Measurements from ENCODE around the gene SLC38A3.
"Not testable (repeated sequence)": the region's sequence is repeated elsewhere in the genome, so short reads cannot be mapped to it uniquely, and the experiment has no call there.

The SLC38A3 gene

DNA sequence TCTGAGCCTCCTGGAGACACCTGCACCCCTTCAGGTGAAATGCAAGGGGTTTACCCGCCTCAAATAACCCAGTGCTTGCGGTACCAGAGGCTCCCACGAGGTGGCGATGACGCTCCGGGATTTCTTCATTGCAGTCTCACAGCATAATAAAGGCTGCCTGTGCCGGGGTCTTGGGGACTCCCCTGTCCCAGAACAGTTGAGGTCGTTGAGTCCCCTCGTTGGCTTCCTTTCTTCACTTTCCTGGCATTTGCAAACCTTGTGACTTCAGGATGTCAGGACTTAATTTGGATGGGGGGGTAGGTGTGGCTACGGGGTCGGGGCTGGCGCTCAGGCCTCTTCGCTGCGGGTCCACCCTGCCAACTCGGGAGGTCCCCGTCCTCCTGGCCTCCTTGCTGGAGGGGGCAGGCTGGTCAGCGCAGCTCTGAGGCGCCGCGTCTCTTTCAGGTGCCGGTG is 12.4 kb upstream of the SLC38A3 start:
- DNase-seq = peak; percentile 87

DNA sequence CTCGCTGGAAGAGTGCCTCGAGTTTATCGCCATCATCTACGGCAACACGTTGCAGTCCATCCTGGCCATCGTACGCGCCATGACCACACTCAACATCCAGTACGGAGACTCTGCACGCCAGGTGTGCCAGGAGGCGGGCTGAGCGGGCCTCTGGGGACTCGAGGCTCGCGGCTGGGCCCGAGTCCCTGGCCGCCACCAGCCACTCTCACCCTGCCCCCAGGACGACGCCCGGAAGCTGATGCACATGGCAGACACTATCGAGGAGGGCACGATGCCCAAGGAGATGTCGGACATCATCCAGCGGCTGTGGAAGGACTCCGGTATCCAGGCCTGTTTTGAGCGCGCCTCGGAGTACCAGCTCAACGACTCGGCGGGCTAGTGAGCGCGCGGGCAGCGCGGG is 11.8 kb upstream of the SLC38A3 start:
- DNase-seq = no peak

DNA sequence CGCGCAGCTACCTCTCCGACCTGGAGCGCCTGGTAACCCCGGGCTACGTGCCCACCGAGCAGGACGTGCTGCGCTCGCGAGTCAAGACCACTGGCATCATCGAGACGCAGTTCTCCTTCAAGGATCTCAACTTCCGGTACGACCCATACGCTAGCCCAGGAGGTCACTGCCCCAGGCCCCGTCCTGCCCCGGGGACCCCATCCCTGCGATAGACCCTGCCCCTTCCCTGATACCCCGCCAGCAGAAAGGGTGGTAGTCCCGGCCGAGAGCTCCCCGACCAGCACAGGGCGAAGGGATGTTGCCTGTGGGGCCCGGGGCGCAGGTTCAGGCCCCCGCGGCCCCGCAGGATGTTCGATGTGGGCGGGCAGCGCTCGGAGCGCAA is 11.3 kb upstream of the SLC38A3 start:
- DNase-seq = no peak

DNA sequence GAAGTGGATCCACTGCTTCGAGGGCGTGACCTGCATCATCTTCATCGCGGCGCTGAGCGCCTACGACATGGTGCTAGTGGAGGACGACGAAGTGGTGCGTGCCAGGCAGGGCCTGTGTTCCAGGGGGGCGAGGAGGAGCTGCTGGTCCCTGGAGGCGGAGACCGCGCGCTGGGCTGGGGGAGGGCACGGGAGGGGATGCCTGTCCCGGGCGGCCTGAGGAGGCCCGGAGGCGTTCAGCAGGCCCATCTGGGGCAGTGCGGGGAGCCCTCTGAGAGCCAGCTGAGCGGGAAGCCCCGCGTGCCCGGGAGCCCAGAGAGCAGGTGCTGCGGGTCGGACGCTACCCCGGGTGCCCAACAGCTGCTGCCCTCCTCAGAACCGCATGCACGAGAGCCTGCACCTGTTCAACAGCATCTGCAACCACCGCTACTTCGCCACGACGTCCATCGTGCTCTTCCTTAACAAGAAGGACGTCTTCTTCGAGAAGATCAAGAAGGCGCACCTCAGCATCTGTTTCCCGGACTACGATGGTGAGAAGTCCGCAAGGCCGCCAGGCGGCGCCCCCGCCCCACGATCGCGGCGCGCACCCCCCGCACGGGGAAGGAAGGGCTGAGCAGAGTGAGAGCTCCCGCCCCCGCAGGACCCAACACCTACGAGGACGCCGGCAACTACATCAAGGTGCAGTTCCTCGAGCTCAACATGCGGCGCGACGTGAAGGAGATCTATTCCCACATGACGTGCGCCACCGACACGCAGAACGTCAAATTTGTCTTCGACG is 10.8 kb upstream of the SLC38A3 start:
- peak; percentile 86 for DNase-seq

DNA sequence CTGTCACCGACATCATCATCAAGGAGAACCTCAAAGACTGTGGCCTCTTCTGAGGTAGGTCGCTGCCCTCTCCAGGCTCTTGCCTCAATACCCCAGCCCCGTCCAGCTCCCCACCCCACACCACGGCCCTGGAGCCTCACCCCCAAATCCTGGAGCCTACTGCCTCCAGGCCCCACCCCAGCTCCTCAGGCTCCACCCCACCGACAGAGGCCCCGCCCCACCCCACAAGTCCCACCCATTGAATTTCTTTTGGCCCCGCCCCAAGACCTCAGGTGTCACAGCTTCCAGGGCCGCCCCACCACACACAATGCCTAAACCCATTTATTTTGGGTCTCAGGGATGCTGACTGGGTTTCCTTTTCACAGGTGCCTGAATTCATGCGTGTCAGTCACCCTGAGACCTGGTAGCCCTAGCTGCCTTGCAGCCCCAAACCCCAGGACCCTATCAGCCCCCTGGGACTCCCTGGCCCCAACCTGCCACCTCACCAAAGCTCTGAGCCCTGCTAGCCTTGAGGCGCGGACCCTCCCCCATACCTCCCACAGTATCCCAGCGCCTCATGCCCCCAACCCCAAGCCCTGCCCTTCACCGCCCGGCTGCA is 10.1 kb upstream of the SLC38A3 start:
- no peak for DNase-seq

DNA sequence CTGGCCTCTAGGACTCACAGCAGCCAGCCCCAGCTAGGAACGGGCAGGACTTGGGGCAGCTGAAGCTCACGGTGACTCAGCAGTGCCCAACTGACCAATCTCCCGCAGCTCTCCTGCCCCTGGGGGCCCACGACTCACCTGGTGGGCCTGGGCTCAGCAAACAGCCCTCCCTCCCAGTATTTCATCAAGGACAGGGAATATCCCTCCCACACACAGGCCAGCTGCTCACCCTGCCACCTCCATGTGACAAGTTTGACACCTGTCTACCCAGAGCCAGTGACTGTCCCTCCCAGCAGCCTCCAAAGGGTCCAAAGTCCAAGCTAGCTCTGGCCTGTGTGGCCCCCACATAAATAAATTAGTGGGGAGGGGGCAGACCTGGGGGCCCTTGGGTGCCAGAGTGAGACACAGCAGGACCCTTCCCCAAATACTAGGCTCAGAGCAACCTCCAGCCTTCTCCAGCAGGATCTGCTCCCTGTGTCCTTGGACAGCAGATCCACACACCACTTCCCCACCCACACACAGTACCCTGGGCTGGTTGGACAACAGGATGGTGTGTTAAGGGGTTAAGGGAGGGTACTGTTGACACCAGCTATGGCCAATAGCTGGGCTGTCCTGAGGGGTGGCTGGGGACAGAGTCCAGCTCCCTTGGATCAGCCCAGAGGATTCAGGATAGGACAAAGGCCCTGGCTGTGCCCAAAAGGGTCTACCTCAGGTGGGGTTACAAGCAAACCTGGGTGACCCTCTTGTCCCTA is 9.4 kb upstream of the SLC38A3 start:
- no peak for DNase-seq

GRCh38 chr3:50196253-50196801 is 8.7 kb upstream of the SLC38A3 start:
- DNase-seq = no peak

- DNase-seq = no peak
Measured at GRCh38 chr3:50201573-50202315, 3.3 kb upstream of the SLC38A3 start.

DNA sequence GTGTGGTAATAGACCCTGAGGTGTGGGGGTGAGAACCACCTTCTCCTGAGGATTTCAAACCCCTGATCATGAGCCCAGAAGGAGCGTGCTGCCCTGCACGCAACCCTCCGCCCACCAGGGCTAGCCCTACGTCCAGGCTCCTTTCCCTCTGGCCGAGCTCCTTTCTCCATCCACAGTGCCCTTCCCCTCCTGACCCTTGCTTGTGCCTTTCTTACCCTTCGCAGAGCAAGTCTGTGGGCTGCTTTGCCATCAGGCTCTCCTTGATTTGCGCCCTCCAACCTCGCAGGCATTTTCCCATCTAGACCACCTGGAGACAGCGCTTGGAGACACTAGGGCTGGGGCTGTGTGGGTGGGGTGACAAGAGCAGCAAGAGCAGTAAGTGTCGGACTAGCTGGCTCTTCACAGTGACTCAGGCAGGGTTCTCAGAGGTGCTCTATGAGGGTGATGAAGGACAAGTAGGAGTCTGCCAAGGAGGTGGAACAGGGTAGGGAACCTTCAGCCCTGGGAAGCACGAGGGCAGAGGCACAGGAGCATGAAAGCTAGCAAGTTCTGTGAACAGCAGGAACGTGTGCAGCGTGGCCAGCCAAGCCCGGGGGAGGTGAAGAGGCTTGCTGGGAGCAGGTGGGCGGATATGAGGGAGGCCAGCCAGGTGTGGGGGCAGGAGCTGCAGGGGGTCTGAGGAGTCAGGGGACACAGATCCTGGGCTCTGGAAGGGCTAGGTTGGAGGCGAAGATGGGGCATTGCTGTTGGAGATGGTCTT is 2.5 kb upstream of the SLC38A3 start:
- DNase-seq = no peak

GRCh38 chr3:50203113-50203808 is 1.8 kb upstream of the SLC38A3 start:
- no peak for DNase-seq

DNA sequence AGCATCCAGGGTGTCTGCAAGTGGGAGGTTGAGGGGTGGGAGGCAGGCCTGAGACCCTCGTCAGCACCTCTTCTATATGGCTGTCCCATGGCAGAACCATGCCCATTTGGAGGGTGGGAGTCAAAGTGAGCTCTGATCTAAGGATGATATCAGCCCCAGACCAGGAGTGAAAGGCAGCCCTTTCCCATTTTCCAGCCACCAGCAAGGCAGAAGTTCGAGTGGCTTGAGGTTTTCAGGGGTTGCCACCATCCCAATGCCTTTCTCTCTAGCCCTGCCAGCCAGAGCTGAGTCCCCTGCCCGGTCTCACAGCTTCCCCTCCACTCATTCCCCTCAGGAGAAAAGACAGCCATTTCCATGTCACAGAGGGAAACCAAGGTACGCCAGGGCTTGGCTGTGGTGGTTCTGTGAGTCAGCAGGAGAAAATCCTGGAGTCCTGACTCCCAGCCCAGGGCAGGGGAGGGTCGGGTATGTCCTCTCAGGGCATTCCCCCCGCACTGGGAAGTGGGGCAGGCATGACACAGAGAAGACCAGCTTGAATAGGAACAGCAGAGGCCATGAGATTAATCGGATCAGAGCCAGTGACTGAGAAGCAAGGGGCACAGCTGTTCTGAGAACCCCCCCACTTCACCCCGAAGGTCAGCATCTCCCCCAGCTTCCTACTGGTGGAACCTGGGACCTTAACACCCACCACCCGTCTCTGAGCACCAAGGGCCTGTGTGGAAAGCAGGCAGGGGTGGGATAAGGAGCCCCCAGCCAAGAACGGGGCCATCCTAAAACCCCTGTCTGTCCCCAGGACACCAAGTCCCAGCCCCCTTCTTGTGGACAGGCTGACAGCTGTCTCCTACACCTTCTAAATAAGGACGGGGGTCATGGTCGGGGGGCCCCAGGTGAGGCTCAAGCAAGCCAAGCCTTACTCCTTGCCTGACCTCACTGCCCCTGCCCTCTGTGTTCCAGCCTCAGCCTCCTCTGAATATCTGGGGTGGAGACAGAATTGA is 965 bp upstream of the SLC38A3 start:
- no peak for DNase-seq

- peak; percentile 63 for DNase-seq
Measured at GRCh38 chr3:50205413-50206276, 574 bp downstream of the SLC38A3 start.

GRCh38 chr3:50207359-50208042 is 2.4 kb downstream of the SLC38A3 start:
- no peak for DNase-seq

- no peak for DNase-seq
Measured at GRCh38 chr3:50208677-50209344, 3.7 kb downstream of the SLC38A3 start.

GRCh38 chr3:50210176-50210509 is 5.1 kb downstream of the SLC38A3 start:
- no peak for DNase-seq

- DNase-seq = no peak
Measured at GRCh38 chr3:50210510-50211367, 5.7 kb downstream of the SLC38A3 start.

GRCh38 chr3:50211368-50211717 is 6.3 kb downstream of the SLC38A3 start:
- not testable (repeated sequence) for DNase-seq
